NCI-H524 treated with DMSO at 0.1 percent for 48 hours (cell line): ENCODE measurements around the gene ERF.

Source experiments
- DNase-seq: peaks from one replicate; lab custom pipeline; 2025; lab: John Stamatoyannopoulos, UW

The ERF gene

DNA sequence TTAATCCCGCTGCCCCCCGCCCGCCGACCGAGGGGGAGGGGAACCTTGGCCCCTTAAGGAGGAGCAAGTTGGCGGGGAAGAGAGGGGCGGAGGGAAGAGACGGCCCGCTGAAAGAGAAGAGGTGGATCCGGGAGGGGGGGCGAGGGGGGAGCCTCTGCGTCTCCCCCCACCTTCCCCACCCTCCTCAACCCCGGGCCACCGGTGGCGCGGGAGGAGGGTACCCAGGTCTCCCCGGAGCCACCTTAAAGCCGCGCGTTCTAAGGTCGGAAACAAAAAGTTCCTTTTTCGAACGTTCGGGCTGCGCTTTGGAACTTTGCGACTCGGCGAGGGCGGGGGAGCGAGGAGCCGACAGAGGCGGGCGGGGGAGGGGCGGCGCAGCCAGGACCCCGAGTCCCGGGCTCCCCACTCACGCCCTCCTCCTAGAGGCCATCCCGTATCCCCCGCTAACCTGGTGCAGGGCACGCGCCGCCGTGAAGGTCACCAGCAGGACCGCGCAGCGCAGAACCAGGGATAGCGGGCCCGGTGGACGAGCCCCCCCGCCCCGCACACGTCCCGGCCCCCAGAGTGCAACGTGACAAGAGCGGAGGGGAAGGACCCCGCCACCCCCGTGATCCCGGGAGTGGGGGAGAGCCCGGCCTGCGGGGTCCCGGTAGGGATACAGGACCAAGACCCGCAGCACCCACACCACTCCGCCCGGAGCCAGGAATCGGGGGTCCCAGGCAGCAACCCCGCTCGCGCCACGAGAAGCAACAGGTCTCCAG is 659 bp downstream of the ERF start:
- DNase-seq = no peak

DNA sequence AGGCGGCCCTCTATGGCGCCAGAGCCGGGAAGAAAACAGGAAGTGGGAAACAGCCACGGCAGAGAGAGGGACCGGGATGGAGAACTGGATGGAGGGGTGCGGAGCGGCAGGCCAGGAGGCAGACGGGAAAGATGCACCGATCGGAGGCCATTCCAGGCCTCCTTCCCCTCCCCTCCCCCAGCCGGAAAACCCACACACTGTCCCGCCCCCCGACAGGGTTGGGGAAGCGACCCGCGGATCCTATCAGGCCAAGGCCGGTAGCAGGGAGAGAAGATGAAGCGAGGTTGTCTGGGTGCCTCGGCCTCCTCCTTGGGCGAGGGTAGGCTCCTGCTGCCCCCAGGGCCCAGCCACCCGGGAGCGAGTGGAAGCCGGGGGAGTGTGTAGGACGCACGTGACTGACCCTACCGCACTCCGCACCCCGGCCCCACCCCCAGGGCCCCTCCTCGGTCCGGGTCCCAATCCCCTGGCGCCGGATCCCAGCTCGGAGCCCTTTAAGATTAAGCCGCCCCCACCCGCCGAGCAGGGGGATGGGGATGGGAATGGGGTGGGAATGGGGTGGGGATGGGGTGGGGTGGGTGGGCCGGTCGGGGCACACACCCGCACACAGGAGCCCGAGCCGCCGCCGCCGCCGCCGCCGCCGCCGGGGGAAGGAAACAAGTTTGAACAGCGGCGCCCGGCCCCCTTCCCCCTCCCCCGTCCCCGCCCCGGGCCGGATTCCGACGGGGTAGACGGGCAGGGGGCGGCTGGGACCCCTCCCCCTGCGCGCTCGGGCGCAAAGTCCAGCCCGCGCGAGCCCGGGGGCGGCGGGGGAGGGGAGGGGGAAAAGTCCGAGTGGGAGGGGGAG is 1.5 kb downstream of the ERF start:
- no peak for DNase-seq

DNA sequence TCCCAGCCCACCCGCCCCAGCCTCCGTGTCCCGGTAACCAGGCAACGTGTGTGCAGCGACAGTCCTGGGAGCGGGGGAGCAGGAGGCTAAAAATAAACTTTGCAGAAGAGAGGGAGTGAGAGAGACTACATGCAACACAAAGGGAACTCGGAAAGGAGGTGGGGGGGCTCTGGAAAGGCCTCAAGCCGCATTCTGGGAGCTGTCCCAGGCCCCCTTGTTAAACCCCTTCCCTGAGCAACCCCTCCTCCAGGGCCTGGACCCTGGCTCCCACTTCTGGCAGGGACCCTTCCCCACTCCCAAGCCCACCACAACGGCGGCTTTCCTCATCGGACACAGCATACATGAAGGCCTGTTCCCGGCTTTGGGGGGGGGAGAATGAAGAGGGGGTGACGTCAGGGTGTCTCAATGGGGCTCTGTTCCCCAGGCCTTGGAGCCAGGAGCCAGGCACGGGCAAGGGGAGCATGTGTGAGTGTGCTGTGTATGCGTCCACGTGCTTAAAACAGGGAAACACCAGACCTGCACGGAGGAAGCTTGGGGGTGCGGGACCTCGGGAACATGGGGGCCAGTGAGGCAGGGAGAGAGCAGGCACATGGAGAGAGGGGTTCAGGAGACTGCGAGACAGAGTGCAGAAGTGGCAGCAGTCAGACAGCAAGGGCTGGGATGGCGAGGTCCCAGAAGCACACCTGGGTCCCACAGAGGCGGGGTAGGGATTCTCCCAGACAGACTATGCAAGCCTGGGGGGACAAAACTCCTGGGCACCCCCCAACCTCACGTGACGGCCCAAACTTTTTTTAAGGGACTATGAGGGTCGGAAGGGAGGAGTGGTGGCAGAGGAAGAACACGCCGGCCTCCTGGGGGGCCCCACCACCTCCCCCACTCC is 2.3 kb downstream of the ERF start:
- no peak for DNase-seq

DNA sequence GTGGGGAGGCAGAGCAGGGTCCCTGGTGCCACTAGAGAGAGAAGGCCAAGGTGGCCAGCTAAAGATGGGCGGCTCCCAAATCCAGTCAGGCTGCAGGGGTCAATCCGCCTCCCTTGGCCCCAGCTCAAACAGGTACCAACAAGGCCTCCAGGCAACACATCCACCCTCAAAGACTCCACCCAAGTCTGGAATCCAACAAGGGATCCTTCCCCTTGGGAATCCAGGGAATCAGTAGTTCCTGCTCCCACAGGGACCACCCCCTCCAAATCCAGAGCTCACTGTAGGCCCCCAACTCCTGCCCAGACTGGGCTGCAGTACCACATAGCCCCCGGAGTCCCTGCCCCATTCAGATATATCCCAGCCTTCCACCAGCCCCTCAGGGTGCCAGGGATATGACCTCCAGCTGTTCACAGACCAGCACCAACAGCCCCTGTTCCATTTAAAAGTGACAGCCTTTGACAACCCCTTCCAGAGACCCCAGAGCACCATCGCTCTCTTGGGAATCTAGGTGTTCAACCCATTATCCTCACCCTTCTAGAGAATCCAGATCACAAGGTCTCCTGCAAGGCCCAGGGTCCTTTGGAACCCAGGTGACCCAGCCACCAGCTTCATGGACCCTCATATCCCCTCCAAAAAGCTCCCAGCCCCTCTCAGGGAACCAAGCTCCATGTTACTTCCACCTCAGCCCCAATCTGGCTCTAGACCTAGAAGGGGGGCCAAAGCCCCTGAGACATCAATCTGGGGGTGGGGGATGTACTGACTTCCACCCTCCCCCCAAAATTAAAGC is 3.2 kb downstream of the ERF start:
- no peak for DNase-seq

DNA sequence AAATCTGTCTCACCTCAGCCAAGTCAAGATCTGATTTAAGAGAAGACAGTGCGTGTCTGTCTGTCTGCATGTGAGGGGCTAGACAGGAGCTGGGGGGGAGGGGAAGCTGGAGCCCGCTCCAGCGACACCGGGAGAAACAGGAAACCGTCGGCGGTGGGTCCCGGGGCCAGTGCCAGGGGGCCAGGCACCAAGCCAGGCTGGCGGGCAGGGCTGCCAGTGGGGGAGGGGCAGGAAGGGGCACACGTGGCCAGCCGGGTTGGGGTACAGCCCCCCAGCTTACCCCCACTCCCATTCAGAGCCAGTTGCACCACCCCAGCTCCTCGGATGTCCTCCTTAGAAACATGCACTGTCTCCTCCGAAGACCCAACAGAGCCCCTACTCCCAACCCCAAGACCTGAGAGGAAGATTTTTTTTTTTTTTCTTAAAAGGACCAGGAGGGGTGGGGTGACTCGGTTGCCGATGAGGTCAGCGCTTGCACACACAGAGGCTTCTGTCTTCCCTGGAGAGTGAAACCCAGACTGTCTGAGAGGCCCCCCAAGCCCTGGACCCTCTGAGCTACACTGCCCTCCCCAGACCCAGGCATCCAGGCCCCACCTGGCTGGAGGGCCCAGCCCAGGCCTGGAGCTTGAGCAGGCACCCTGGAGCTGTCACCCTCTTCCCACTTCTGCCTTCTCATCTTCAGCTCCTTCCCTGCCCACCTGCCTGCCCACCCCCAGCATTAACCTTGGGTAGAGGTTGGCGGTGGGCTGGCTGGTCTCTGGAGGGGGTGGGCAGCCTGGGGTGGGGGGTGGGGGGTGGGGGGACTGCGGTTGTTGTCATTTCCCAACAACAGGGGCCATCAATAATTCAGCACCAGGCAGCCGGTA is 4.0 kb downstream of the ERF start:
- DNase-seq = no peak

DNA sequence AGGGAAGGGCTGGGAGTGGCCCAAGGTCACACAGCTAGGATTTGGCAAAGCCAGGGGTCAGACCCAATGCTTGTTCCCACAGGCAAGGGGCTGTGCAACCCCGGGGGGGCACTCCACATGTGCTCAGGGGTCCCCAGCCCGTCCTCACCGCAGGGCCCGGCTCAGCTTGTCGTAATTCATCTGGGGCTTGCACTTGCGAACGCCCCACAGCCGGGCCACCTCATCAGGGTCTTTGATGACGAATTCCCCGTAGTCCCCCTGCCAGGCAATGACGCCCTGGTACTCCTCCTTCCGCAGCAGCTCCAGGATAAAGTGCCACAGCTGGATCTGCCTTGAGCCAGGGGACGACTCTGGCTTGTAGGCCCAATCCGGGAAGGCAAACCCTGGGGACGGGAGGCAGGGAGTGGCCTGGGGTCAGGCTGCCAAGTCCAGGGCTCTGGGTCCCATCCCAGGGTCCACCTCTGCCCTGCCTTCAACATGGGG is 4.7 kb downstream of the ERF start:
- DNase-seq = no peak

DNA sequence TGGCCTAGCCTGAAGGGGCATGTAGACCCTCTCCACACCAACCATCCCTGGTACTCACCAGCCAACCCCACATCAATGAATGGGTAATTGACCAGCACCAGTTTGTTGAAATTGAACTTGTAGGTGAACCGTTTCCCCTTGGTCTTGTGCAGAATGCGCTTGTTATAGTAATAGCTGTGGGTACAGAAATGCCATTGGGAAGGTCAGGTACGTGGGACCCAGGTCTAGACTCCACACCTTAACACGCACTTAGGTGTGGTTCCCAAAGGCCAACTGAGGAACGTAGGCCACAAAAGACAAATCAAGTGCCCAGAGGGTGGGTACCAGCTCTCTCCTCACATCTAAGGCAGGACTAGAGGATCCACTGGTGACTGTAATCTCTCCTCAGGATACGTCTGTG is 5.2 kb downstream of the ERF start:
- no peak for DNase-seq

DNA sequence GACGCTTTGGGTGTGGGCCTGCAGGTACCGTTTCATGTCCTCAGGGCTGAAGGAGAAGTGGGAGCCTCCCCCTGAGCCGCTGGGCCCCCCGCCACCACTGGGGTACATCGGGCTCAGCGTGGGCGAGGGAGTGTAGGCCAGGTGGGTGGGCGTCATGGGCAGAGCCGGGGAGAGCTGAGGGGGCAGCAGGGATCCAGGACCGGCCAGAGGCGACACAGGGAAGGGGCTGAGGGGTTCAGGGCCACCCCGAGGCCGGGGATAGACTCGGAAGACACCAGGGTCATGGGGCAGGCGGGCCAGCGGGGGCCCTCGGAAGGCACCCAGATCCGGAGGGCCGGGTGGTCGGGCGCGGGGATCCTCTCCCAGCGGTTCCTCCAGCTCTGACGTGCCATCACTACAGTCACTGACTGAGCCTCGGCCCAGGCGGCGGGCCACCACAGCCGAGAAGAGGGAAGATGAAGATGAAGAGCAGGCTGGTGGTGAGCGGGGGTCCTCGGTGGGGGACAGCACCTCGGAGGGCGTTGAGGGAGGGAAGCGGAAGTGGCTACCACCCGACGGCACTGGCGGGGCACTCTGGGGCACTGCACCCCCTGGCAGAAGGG is 5.7 kb downstream of the ERF start:
- no peak for DNase-seq

DNA sequence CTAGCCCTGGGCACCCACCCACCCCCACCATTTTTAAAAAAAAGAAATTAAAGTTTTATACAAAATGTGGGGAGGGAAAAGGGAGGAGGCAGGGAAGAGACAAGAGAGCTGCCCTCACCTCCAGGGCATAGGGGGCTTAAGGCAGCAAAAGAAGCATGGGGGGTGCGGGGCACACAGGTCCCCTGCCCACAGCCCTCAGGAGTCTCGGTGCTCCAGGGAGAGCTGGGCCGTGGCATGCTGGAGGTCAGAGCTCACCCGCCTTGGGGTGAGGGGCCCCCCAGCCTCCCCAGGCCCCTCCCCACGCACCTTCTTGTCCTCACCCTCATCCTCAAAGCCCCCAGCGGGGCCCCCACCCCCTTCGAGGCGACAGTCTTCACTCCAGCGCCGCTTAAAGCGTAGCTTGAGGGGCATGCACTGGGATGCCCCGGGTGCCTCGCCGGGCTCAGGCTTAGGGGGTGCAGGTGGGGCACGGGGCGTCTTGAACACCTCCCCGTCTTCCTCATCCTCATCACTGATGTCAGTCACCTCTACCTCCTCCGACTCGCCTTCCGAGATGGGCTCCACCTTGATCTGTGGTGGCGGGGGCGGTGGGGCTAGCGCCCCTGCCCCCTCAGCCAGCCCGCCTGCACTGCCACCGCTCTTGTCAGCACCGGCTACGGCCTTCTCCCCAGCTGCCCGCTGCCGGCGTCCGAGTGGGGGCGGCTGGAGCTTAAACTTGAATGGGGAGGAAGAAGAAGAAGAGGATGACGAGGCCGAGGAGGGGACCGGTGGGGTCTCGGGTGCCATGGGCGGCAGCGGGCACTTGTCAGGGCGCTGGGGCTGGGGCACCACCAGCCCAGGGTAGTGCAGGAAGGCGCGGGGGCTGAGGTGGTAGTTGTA is 6.4 kb downstream of the ERF start:
- DNase-seq = no peak

DNA sequence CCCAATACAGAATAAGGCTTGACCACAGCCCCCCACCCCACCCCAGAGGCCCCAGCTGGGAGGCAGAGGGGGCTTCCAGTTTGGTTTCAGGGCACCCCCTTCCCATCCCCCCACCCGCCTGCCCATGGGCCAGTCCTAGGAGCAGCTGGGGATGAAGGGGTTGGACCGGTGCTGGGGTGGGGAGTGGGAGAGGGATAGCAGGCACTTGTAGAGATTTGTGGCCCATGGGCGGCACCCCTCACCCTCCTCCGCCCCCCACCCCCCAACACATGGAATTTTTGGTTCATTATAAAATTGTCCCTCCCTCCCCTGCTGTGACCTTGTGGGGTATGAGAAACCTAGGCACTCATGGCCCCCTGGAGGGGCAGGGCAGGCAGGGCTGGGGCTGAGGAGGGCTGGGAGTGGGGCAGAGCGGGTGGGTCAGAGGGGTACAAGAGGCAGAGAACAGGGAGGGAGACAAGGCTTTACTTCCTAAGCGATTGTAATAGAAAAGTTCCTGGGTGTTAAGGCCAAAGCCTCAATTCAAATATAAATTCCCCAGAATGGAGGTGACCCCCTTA is 7.2 kb downstream of the ERF start:
- DNase-seq = no peak

DNA sequence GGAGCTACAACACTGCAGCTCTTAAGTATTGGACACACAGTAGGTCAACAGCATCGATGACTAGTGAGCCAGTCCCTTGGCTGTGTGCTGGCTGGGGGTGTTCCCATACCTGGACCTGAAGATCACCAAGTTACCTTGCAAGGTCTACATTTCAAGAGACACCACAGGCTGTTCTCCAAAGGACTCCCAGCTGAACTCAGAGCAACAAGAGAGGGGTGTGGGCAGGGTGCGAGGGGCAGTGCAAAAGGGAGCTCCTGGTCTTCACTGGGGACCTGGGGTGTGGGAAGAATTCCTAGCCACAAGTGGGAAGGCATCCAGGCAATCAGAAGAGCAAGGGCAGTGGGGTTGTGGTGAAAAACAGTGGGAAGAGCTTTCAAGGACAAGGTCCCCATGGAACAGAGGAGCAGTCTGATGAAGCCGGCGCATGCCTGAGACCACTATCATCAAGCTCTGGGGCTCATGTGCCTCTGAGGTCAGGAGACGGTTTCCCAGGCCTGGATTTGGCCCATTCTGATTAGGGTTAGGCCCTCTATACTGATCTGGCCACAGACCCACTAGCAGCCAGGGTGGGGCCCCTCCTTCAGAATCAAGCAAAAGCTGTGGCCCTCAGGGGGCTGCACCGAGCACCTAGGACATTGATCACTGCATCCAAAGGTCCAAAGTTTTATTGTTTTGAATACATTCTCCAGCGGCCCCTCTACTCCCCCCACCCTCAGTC is 7.8 kb downstream of the ERF start:
- DNase-seq = no peak

DNA sequence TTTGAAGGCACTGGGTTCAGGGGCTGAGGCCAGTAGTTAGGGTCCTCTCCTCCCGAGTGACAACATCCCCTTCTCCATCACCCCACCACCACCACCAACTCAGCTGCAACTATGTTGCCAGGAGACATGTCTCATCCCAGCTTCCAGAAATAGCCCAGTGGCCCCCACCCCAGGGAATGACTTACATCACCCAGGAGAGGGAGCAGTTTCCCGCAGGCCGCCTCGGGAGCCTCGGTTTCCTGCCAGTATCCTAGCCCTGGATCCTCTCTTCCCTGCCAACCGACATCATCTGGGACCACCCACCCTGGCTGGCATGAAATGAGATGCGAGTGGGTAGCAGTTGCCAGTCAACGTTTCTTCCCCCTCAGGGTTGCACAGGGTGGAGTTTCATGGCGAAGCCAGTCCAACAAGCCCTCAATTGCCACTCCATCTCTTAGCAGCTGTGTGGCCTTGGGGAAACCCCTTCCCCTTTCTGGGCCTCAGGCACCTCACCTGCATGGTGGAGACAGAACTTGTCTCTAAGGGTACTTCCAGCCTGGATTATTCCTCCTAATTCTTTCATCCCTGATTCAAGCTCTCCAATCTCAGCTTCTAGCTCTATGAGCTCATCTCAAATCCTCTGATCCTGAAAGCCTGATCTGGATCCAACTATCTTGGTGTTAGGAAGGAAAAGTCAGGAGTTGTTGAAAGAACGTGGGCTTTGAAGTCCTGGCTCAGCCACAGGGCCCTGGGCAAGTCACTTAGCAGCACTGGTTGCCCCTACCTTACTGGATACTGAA is 8.6 kb downstream of the ERF start:
- no peak for DNase-seq

DNA sequence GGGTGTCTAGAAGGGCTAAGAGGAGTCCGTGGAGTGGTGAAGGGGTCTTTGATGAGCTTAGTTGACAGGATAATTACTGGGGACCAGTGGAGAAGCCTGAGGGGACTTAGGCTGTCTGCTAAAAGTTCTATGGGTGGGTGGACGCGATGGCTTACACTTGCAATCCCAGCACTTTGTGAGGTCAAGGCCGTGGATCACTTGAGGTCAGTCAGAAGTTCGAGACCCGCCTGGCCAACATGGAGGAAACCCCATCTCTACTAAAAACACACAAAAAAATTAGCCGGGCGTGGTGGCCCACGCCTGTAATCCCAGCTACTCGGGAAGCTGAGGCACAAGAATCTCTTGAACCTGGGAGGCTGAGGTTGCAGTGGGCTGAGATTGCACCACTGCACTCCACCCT is 9.7 kb downstream of the ERF start:
- DNase-seq = no peak

DNA sequence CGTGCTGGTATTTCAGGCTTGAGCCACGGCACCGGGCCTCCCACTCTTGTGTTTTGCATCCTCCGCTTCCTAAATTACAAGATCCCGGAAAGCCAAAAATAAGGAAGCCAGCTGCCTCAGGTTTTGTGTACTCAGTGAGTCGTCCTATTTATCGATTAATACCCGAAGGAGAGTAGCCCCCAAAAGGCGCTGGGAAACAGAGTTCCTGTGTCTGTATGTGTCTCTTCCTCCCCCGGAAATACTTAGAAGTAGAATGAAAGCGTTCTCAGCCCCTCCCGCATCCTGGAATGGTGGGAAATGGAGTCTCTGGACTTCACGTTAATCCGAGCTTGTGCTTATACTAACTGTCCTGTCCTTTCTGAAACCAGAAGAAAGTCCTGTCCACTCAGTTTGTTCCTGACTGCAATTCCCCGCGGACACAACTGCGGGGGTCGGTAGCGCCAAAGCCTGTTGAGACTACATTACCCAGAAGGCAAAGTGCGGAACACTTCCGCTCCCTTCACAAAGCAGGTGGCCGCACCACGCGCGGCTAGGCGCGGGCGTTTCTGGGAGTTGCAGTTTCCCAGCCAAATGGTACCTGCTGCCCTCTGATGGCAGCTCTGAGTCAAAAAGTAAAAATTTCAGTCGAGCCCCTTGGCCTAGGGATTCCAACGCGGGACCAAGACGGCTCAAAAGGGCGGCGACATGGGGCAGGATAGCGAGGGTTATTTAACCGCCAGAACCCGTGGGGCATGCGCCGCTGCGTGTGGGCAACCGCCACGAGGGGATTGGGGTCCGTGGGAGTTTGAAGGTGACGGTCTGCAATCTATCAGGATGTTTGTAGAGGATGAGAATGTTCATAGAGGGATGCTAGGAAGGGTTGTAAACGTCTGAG is 10.3 kb downstream of the ERF start:
- DNase-seq = peak; percentile 79

DNA sequence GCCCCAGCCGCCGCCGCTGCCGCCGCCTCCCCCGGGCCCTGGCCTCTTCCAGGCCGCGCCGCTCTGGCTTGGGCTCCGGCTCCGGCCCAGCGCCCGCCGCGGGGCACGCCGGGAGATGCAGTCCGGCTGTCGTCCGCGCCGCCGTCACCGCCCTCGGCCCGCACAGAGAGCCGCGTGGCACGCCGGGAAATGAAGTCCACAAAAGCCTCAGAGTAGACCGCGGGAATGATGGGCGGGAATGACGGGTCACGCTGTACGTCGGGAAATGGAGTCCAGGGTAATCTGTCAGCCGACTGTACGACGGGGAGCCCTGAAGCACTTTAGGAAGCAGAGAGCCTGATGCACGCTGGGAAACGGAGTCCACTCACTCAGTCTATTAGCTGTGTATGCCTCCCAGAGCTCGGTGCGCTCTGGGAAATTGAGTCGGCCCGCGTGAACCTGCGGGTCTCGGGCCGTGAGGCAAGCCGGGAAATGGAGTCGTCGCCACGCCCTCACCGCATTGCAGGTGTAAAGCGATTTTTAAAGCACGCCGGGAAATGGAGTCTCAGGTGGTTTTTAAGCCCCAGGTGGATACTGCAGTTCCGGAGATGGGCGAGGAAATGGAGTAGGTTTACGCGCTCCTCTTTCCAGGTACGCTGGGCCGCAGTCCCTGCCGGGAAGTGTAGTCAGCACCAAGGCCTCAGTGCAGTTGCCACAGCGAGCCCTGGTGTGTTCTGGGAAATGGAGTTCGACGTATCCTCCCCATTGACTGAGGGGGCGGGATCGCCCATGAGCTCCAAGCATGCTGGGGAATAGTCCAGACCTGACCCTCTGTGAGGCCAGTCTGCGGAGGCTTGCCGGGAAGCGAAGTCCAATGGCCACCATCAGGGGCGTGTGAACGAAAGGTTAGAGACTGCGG is 12.2 kb downstream of the ERF start, which contains the start of gene GSK3A:
GSK3A (minus strand) TSS at position 91 of the 898 bp plus-strand sequence. CDS start 137 bp downstream, outside the sequence.
- DNase-seq = peak; percentile 100
